GM19395 (cell line): Measurements from ENCODE around the gene GBP5.
"Not testable (repeated sequence)": the region's sequence is repeated elsewhere in the genome, so short reads cannot be mapped to it uniquely, and the experiment has no call there.

Source experiments
- ATAC-seq: cut with Tn5 transposase; IDR thresholded peaks from one replicate; pipeline ENCODE4 v1.9.1; 2021; ENCODE audit warnings: mild to moderate bottlenecking, moderate library complexity; ENCODE audit not compliant: unreplicated experiment

Gene GBP5

DNA sequence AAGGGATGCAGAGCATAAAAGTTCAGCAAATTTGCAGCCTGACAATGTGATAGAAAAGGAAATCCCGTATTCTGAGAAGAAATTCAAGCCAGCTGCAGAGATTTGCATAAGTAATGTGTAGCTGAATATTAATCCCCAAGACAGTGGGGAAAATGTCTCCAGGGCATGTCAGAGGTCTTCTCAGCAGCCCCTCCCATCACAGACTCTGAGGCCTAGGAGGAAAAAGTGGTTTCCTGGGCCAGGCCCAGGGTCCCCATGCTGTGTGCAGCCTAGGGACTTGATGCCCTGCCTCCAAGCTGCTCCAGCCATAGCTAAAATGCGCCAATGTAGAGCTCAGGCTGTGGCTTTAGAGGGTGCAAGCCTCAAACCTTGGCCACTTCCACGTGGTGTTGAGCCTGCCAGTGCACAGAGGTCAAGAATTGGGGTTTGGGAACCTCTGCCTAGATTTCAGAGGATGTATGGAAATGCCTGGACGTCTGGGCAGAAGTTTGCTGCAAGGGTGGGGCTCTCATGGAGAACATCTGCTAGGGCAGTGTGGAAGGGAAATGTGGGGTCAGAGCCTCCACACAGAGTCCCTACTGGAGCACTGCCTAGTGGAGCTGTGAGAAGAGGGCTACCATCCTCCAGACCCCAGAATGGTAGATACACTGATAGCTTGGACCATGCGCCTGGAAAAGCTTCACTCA lies 11.6 kb upstream of the GBP5 start:
- ATAC-seq = not testable (repeated sequence)

DNA sequence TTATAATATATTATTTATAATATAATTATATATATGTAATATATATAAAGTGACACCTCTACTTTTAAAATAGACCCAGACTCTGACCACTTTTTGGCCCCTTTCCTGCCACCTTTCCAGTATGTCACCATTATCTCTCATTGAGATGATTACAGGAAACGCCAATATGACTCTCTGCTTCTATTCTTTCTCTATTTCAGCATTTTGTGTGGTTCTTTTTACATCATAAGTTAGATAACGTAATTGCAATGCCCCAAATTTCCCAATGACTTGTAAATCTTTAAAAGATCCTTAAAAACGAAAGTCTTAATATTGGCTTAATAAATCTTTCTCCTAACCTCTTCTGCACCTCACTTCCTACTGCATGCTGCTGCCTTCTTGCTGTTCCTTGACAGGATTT lies 8.1 kb upstream of the GBP5 start:
- ATAC-seq = no peak

GRCh38 chr1:89279011-89279466 lies 6.4 kb upstream of the GBP5 start:
- ATAC-seq = no peak

- ATAC-seq = no peak
Measured at GRCh38 chr1:89277725-89278124, 5.1 kb upstream of the GBP5 start.

DNA sequence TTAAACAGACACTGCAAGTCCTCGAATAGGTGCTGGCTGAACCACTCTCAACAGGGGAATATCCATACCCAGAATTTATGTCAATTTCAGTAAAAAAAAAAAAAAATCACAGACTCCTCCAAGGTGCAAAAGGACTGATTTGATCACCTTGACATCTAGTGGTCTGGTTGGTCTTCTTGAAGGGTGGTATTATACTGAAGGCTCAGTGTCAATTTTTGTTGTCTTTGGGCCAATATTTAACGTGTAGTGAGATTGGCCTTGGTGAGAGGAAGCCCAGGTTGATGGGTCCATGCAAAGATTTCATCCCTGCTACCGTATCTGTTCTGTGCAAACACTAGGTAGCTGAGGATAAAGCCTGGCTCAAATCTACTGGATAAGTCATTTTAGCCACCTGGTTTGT lies 4.0 kb upstream of the GBP5 start:
- no peak for ATAC-seq

- no peak for ATAC-seq
Measured at GRCh38 chr1:89274411-89274857, 1.8 kb upstream of the GBP5 start.

- no peak for ATAC-seq
Measured at GRCh38 chr1:89273324-89273778, 691 bp upstream of the GBP5 start.

DNA sequence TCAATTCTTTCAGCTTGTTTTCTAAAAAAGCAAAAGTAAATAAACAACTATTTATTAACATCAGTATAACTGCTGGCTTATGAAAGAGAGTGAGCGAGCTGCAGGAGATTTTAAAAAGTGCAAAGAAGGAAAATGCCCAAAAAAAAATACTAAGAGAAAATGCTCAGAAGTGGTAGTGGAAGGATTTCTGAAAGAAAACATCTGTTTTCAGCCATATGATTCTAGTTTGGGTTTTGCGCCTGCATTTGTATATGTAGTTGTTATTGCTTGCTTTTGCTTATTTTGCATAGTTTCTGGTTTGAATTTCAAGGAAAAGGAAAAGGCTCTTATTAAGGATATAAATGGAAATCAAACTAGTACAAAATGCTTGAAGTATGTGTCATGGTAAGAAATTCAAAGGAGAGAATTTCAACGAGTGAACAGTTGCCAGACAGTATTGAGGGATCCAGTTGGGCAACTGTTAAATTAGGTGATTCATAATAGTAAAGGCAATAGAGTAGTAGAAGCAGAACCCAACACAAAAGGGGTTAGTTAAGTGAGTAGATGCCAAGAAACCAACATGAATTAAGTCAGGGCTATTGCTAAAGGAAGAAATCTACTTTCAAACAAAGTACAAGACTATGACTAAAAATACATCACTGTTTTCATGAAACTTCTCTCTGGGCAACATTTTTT lies 1.2 kb downstream of the GBP5 start:
- ATAC-seq = no peak

DNA sequence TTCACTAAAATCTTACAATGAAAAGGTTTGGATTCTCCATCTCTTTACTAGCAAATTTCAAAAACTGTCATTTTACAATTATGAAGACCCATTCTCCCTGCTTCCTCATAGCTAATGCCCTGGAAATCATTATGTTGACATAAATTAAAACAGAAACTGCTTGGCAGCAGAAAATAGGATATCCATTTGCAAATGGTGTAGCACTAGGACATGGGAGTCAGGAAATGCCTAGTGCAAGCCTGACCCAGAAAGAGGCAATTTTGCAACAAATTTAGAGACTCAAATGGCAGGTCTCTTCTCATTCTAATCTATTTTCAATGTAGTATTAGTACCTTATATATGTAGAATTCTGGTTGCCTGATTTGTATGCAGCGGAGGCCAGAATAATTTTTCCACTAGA lies 2.2 kb downstream of the GBP5 start:
- no peak for ATAC-seq

DNA sequence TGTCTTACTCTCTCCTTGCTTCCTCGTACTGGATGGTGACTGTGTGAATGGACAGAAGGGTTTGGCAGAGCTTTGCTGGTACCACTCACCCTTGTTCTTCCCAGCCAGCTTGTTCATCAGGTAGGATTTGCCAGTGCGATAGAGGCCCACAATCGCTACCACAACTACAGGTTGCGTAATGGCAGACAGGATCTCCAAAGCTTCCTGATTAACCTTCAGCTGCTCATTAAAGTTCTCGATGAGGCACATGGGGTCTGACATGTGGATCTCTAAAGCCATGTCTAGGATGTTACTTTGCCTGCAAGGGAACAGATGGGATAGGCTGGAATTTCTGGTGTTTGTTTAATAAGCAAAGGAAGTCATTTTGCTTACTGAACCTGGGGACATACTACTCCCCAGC lies 3.4 kb downstream of the GBP5 start:
- no peak for ATAC-seq

- ATAC-seq = no peak
Measured at GRCh38 chr1:89262643-89263042, 10.0 kb downstream of the GBP5 start.

- ATAC-seq = no peak
Measured at GRCh38 chr1:89261926-89262515, 10.6 kb downstream of the GBP5 start.

DNA sequence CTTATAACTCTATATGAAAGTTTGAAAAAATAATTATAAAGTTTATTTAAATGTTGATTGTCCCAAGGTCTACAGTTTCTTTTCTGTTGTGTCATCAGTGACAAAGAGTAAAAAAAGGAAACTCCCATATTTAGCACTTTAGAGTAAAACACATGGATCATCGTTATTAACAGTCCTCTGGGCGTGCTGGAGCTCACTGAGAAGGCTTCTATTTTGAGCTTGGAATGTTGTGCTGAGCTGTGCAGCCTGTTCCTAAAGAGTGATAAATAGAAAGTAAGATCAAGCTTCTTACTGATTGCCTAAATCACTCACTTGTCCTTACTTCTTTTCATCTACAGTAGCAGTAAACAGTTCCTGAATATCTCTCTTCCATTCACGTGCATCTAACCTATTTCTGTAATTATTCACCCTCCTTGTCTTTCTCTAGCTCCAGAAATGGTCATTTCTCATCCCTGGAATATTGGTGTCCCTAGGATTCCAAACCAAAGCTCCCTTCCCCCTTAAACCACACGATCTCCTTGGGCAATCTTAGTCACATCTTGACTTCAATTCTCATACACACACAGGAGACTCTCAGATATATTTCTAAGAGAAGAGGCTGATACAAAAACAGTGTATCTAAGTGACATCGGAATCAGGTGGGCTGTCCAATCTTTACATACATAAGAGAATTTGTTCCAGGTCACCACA lies 11.9 kb downstream of the GBP5 start:
- ATAC-seq = no peak

- no peak for ATAC-seq
Measured at GRCh38 chr1:89260042-89260441, 12.6 kb downstream of the GBP5 start.

DNA sequence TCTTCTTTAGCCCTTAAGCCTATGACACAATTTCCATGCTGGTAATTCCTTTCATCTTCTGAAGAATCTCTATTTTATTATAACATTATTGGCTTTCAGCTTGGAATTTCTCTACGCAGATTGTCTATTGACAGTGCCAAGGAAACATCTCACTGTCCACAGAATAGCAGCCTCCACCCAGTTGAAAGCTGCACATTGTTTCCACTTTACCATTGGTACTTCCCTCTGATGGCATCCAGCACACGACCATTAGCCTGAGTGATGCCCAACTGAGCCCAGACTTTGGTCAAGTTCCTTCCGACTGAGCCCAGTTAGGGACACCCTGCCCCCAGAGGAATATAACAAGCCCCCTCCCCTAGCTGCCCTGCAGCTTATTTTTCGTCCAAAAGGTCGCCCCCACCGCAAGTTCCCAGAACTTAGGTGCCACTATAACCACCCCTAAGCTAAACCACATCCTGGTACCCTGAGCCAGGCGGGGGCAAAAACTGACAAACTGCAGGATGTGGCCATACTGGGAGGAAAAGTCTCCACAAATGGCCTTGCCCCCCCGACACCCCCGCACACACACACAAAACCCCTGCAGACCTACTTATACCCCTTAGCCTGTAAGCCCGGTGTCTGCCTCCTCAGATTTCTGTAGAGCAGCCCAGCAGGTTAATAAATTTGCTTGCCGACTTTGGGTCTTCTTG lies 13.2 kb downstream of the GBP5 start:
- no peak for ATAC-seq

DNA sequence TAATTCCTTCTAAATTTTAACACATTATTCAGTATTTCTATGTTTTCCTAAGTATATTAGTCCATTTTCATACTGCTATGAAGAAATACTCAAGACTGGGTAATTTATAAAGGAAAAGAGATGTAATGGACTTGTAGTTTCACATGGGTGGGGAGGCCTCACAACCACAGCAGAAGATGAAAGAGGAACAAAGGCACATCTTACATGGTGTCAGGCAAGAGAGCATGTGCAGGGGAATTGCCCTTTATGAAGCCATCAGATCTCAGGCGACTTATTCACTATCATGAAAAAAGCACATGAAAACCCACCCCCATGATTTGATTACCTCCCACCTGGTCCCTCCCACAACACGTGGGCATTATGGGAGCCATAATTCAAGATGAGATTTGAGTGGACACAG lies 15.6 kb downstream of the GBP5 start:
- no peak for ATAC-seq

- ATAC-seq = not testable (repeated sequence)
Measured at GRCh38 chr1:89255581-89255980, 17.1 kb downstream of the GBP5 start.

- ATAC-seq = no peak
Measured at GRCh38 chr1:89254658-89255287, 17.9 kb downstream of the GBP5 start.

DNA sequence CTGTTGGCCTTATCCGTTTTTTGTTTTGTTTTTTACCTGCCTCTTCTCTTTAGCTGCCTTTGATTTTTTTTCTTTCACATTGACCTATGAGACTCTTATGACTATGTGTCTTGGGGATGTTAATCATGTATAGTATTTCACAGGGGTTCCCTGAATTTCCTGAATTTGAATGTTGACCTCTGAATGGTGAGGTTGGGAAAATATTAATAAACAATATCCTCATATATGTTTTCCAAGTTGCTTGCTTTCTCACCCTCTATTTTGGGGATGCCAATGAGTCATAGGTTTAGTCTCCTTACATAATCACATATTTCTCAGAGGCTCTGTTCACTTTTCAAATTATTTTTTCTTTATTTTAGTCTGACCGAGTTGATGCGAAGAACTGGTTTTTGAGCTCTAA lies 29.6 kb downstream of the GBP5 start:
- ATAC-seq = no peak
